ENCODE data around the gene HNRNPLL.
"Not testable (repeated sequence)": the region's sequence is repeated elsewhere in the genome, so short reads cannot be mapped to it uniquely, and the experiment has no call there.

Gene HNRNPLL

GRCh38 chr2:38551171-38551570, 51.6 kb downstream of the HNRNPLL start:
- DNase-seq: no peak

GRCh38 chr2:38549851-38550250, 52.9 kb downstream of the HNRNPLL start:
- DNase-seq: no peak

GRCh38 chr2:38549071-38549704, 53.5 kb downstream of the HNRNPLL start:
- DNase-seq: no peak

GRCh38 chr2:38547791-38548190, 54.9 kb downstream of the HNRNPLL start:
- no peak for DNase-seq

- no peak for DNase-seq
Measured at GRCh38 chr2:38546585-38546984, 56.1 kb downstream of the HNRNPLL start.

- DNase-seq: no peak
Measured at GRCh38 chr2:38546064-38546463, 56.7 kb downstream of the HNRNPLL start.

GRCh38 chr2:38542248-38542631, 60.5 kb downstream of the HNRNPLL start:
- DNase-seq: not testable (repeated sequence)

GRCh38 chr2:38540580-38541286, 62.0 kb downstream of the HNRNPLL start:
- no peak for DNase-seq

GRCh38 chr2:38539086-38539485, 63.6 kb downstream of the HNRNPLL start:
- DNase-seq: no peak

GRCh38 chr2:38537937-38538525, 64.7 kb downstream of the HNRNPLL start:
- DNase-seq: no peak

GRCh38 chr2:38537296-38537695, 65.4 kb downstream of the HNRNPLL start:
- not testable (repeated sequence) for DNase-seq

GRCh38 chr2:38535744-38536506, 66.8 kb downstream of the HNRNPLL start:
- DNase-seq: peak; percentile 87

GRCh38 chr2:38535404-38535743, 67.4 kb downstream of the HNRNPLL start:
- DNase-seq: no peak

- DNase-seq: no peak
Measured at GRCh38 chr2:38534746-38535403, 67.9 kb downstream of the HNRNPLL start.

- DNase-seq: no peak
Measured at GRCh38 chr2:38533757-38534545, 68.8 kb downstream of the HNRNPLL start.

- DNase-seq: no peak
Measured at GRCh38 chr2:38533180-38533579, 69.5 kb downstream of the HNRNPLL start.

GRCh38 chr2:38532366-38532765, 70.4 kb downstream of the HNRNPLL start:
- DNase-seq: no peak

- DNase-seq: no peak
Measured at GRCh38 chr2:38529208-38529607, 73.5 kb downstream of the HNRNPLL start.

GRCh38 chr2:38528534-38528933, 74.2 kb downstream of the HNRNPLL start:
- no peak for DNase-seq

- DNase-seq: peak; percentile 43
Measured at GRCh38 chr2:38528008-38528442, 74.7 kb downstream of the HNRNPLL start.

- DNase-seq: no peak
Measured at GRCh38 chr2:38527338-38528007, 75.3 kb downstream of the HNRNPLL start.

GRCh38 chr2:38526195-38526594, 76.5 kb downstream of the HNRNPLL start:
- no peak for DNase-seq
